Glomerular visceral epithelial cell (primary cell): ENCODE data around the gene YWHAG.
A peak's percentile ranks its signal among the peaks of the same experiment; 100 is the strongest.
"Not testable (repeated sequence)": the region's sequence is repeated elsewhere in the genome, so short reads cannot be mapped to it uniquely, and the experiment has no call there.

Source experiments
- DNase-seq: peaks from one replicate; pipeline ENCODE4 v3.0.0-alpha.2; 2016; ENCODE audit errors: extremely low spot score

The YWHAG gene

DNA sequence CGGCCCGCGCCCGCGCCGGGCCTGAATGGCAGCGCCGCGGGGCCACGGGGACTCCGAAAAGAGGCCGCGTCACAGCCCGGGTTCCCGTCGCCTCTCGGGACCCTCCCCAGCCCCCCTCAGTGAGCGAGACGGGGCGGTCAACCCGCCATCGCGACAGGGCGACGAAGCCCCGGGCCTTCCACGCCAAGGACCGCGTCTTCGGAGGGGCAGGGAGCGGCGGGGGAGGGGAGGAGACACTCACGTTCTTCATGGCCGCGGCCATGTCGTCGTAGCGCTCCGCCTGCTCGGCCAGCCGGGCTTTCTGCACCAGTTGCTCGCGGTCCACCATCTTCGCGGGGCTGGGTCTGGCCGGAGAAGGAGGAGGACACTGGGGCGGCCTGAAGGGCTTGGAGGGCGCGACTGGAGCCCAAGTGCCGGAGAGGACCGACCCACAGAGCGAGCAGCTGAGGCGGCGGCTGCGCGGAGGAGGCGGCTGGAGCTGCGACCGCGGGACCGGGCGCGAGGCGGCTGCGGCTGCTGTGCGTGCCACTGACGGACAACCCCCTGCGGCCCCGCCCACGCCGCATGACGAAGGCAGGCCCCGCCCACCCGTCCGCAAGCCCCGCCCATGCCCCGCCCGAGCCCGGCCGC lies at the start of gene YWHAG:
YWHAG (minus strand) TSS at position 511 of the 630 bp plus-strand sequence; CDS start at position 328, 183 bp downstream.
- DNase-seq, result peak; percentile 90

DNA sequence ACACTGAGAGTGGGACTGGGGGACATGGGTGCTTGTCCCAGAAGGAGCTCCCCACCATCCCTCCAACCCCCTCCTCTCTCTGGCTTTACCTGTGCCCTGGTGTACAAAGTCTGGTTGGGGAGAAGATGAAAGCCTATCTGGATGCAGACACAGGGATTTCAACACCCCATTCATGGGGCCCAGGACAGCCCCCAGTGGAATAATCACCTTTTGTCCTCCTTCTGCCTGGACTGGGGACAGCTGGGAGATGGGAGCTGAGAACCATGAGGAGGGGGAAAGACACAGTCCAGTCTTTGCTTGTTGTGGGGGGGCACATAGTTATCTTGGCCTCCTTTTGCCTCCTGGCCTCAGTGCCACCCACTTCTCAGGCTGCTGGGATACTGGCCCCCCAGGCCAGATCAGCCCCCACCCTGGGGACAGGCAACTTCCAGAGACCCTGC lies 49.4 kb upstream of the YWHAG start:
- no peak for DNase-seq

DNA sequence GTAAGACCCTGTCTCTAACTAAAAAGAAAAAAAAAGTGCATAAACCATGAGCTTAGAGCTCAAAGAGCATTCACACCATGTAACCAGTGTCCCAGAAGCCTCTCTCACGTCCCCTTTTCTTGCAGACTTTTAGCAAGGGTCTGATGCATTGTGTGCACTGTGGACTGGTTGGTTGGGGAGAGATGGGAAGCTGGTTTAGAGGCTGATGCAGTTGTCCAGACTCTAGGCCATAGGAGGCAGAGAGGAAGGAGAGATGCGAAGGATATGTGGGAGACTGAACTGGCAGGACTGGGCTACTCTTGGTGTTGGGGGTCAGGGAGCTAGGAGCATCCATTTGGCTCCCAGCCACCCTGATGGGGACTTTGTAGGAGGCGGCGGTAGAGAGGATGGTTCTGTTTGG lies 48.9 kb upstream of the YWHAG start:
- DNase-seq, result no peak

DNA sequence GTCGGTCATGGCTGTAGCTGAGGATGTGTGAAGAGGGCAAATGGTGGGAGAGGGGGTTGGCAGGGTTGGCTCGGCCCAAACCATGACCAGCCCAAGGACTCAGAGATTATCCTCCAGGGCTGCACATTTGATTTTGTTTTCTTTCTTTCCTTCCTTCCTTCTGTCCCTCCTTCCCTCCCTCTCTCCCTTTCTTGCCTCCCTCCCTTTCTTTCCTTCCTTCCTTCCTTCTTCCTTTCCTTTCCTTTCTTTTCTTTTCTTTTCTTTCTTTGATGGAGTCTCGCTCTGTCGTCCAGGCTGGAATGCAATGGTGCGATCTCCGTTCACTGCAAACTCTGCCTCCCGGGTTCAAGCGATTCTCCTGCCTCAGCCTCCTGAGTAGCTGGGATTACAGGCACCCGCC lies 46.9 kb upstream of the YWHAG start:
- DNase-seq, result no peak

DNA sequence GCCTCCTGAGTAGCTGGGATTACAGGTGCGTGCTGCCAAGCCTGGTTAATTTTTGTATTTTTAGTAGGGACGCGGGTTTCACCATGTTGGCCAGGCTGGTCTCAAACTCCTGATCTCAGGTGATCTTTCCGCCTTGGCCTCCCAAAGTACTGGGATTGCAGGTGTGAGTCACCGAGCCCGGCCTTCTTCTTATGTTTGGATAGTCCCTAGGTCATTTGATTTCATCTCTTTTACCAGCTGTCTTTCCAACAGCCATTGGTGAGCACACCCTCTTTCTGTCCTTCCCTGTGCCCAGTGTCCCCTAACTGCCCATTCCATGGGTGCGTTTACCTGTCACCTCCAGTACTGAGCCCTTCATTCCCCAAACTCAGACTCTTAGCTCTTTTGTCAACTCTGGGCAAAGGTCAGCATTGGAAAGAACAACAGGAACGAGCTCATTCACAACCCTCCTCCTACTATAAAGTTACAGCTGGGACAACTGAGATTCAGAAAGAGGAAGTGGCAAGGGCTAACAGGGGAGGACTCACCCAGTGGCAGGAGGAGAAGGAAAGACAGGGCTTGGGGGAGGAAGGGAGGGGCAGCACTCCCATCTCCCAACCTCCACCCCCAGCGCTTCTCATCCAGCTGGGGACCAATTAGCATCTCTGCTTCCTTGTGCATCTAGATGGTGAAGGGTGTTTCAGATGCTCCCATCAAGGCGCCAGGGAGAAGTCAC lies 45.1 kb upstream of the YWHAG start:
- no peak for DNase-seq

DNA sequence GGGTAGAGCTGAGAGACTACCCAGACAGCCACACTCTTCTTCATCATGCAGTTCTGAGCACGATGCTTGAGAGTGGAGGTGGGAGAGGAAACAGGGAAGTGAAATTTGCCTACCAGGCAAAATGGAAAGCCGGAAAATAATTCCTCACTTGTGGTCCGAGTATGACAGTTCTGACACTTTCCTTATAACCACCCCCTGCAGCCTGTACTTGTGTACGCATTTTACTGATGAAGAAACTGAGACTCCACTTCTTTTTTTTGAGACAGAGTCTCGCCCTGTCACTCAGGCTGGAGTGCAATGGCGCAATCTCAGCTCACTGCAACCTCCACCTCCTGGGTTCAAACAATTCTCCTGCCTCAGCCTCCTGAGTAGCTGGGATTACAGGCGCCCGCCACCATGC lies 44.3 kb upstream of the YWHAG start:
- DNase-seq, result not testable (repeated sequence)

DNA sequence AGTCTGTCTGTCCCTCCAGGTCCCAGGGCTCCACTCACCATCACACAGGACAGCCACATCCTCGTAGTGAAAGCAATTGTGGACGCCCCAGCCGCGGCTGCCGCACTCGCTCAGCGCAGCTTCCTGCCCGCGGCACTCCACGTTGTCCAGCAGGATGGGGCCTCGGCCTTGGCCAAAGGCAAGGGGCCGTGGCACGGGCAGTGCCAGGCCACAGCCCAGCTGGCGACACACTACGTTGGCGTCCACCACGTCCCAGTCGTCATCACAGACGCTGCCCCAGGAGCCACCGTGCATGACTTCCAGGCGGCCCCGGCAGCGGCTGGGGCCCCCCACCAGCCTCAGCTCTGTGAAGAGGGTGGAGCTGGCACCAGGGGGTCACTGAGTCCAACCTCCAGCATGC lies 41.5 kb upstream of the YWHAG start:
- no peak for DNase-seq

DNA sequence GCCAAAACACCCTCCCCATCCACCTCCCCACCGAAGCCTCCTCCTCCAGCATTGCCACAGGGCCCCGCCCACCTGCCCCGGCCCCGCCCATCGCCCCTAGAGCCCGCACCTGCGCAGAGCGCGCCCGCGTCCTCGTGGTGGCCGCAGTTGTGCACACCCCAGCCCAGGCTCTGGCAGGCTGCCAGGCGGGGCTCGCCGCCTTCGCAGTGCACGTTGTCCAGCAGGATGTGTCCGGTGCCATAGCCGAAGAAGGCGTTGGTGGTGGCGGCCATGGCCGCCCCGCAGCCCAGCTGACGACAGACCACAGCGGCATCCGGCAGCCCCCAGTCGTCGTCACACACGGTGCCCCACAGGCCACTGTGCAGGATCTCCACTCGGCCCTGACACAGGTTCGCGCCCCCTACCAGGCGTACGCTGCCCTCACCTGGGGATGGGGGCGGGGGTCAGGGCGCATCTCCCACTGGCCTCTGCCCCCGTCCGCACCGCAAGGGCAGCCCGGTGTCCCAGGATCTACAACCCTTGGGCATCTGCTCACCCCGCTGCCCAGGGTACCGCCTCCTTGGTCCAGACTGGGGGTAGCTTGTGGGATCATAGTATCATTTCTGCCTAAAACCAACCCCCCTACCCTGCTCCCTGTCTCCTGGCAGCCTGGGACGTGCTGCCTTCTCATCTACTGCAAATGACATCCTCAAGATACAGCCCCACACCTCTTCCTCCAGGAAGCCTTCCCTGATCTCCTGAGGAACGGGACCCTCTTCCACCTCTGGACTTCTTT lies 38.8 kb upstream of the YWHAG start:
- peak; percentile 50 for DNase-seq

DNA sequence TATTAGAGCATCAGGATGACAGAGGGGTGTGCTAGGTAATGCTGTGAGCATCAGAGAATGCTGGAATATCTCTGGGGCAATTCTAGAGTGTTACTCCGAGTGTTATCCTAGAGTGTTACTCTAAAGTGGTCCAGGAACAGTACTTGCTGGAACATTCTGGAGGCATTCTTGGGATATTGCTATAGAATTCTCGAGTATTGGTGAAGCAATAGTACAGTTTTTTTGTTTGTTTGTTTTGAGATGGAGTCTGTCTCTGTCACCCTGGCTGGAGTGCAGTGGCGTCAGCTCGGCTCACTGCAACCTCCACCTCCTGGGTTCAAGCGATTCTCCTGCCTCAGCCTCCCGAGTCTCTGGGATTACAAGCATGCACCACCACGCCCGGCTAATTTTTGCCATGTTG lies 38.1 kb upstream of the YWHAG start:
- no peak for DNase-seq

DNA sequence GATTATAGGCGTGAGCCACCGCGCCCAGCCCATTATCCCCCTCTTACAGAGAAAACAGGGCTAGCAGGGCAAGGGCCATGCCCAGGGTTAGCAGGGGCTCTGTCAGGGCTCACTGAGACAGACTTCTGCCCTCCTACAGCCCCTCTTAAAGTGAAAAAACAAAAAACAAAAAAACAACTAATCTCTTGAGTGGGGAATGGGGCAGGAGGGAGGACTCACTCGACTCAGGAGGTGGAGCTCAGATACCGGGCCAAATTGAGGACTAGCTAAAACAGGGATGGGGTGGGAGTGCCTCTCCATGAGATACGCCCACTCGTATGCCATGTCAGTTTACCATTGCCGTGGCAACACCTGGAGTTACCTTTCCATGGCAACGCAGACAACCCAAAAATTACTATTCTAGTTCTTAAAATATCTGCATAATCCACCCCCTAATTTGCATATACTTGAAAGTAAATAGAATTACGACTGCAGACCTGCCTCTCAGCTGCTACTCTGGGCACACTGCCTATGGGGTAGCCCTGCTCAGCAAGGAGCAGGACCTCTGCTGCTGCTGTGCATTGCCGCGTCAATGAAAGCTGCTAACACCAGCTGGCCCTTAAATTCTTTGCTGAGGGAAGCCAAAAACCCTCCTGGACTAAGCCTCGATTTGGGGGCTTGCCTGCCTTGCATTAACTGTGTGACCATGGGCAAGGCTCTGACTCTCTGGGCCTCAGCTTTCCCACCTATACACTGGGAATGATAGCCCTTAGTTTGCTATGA lies 37.4 kb upstream of the YWHAG start:
- DNase-seq, result no peak

DNA sequence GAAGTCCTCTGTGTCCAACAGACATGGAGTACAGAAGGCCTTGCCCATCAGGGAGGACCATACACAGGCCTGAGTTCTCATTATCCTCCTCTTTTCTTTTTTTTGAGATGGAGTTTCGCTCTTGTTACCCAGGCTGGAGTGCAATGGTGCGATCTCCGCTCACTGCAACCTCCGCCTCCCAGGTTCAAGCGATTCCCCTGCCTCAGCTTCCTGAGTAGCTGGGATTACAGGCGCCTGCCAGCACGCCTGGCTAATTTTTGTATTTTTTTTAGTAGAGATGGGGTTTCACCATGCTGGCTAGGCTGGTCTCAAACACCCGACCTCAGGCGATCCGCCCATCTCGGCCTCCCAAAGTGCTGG lies 36.8 kb upstream of the YWHAG start:
- DNase-seq, result not testable (repeated sequence)

DNA sequence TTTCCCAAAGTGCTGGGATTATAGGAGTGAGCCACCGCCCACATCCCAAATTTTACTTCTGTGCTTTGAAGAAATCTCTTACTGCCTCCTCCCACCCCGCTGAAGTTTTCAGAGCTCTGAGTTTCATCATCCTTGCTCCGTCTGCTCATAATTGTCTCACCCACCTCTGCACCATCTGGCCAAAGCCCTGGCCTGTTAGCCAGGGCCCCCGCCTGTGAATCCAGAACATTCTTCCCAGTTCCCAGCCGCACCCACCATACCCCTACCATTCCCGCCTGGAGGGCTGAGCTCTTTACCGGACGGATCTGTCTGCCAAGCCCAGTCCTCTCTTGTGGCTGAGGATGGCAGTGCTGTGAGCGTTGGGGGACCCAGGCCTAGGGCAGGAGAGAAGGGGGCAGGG lies 36.2 kb upstream of the YWHAG start:
- no peak for DNase-seq

DNA sequence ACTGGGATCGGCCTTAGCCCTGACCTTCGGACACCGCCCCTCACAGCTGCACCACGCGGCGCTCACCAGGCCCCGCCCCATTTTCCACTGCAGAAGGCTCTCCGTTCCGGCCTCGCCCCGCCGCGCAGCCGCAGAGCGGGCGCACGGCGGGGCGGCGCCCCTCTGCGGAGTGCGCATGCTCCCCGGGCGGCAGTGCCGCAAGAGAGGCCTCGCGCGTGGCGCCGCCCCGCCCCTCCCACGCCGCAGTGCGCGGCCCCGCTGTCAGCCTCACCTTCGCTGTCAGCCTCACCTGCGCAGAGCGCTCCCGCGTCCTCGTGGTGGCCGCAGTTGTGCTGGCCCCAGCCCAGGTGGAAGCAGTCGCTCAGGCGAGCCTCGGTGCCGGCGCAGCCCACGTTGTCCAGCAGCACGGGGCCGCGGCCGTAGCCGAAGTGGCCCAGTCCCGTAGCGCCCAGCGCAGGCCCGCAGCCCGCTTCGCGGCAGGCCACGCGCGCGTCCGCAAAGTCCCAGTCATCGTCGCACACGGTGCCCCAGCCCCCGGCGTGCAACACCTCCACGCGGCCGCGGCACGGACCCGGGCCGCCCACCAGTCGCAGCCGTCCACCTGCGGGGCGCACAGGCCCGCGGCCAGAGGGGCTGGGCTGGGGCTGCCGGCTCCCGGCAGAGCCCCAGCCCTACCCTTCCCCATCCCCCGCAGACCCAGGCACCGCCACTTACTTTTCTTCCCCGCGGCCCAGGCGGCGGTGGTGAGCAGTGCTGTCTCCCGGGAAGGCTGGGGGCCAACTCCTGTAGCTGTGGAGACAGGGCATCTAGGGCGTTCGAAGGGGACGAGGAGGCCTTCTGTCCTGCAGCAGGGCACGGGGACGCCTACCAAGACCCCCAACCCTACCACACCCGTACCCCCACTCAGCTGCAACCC lies 34.6 kb upstream of the YWHAG start:
- DNase-seq, result peak; percentile 90

DNA sequence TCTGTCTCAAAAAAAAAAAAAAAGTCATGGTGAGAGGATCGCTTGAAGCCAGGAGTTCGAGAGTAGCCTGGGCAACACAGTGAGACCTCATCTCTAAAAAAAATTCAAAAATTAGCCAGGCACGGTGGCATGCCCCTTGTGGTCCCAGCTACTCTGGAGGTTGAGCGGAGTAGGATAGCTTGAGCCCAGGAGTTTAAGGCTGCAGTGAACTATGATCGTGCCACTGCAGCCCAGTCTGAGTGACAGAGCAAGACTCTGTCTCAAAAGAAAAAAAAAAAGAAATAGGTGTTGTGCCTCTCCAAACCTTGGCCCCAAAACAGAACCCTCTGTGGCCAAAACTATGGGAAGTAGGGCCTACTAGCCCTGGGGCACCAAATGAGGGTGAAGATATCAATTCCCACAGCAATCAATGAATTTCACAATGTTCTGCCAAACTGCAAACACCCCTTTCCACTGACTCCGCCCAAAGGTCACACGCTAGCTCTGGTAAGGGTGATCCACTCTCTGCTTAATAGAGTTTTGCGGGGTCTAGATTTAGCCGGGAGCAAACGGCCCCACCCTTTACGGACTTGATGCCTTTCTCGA lies 33.8 kb upstream of the YWHAG start:
- DNase-seq, result no peak

DNA sequence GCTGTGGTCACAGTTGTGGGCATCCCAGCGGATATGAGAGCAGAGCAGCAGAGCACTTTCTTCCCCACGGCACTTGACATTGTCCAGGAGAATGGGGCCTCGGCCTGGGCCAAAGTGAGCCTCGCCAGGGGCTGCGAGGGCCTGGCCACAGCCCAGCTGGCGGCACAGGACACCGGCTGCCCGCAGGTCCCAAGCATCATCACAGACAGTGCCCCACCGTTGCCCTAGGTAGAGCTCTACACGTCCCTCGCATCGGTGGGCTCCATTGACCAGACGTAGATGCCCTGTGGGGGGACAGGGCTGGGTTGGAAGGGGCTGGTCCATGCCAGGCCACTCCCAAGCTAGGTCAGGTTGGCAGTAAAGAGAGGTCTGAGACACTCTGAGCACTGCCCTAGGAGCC lies 31.3 kb upstream of the YWHAG start:
- no peak for DNase-seq

DNA sequence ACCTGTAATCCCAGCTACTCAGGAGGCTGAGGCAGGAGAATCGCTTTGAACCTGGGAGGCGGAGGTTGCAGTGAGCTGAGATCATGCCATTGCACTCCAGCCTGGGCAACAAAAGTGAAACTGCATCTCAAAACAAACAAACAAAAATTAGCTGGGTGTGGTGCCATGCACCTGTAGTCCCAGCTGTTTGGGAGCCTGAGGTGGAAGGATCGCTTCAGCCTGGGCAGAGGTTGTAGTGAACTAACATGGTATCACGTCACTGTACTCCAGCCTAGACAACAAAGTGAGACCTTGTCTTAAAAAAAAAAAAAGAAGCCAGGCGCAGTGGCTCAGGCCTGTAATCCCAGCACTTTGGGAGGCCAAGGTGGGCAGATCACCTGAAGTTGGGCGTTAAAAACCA lies 29.0 kb upstream of the YWHAG start:
- DNase-seq, result not testable (repeated sequence)

DNA sequence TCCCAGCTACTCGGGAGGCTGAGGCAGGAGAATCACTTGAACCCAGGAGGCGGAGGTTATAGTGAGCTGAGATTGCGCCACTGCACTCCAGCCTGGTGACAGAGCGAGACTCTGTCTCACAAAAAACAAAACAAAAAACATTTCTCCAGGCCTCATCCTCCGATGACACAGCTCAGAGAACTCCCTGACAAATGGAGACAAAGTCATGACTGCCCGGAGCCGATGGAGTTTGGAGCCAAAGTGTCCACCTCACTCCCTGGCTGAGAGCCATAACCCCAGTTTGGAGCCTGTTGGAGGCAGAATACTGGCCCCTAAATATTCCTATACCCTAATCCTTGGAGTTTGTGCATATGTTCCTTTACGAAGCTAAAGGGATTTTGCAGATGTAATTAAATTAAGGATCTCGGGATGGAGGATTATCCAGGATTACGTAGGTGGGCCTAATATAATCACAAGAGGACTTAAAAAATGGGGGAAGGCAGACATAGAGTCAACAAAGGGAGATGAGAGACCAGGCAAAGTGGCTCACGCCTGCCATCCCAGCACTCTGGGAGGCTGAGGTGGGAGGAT lies 28.0 kb upstream of the YWHAG start:
- no peak for DNase-seq

DNA sequence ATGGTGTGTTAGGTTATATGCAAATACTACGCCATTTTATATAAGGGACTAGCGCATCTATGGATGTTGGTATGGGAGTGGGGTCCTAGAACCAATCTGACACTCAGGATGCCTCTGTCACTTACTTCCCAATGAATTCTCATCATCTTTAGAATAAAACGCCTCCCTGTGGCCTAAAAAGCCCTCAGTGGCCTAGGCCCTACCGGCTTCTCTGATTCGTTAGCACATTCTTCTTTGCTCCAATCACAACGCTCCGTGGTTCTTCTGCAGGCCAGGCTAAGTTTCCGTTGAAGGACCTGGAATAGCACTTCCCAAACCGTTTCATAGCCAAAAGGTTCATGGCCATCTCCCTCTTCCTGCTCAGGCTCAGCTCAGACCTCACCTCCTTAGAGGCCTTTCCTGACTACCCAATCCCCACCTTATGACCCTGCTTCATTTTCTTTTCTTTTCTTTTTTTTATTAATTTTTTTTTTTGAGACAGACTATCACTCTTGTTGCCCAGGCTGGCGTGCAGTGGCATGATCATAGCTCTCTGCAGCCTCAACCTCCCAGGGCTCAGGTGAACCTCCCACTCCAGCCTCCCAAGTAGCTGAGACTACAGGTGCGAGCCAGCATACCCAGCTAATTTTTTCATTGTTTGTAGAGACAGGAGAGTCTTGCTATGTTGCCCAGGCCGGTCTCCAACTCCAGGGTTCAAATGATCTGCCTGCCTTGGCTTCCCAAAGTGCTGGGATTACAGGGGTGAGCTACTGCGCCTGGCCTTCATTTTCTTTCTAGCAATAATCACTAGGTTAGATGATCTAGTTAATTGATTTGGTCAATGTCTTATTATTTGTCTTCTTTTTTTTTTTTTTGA lies 24.5 kb upstream of the YWHAG start:
- DNase-seq, result no peak

DNA sequence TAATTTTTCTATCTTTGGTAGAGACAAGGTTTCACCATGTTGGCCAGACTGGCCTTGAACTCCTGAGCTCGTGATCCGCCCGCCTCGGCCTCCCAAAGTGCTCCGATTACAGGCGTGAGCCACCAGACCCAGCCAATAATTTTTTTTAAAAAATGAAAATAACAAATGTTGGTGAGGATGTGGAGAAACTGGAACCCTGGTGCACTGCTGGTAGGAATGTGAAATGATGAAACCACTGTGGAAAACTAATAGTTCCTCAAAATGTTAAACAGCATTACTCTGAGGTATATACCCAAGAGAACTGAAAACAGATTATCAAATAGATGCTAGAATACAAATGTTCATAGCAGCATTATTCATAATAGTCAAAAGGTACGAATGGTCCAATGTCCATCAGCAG lies 23.0 kb upstream of the YWHAG start:
- DNase-seq, result no peak

DNA sequence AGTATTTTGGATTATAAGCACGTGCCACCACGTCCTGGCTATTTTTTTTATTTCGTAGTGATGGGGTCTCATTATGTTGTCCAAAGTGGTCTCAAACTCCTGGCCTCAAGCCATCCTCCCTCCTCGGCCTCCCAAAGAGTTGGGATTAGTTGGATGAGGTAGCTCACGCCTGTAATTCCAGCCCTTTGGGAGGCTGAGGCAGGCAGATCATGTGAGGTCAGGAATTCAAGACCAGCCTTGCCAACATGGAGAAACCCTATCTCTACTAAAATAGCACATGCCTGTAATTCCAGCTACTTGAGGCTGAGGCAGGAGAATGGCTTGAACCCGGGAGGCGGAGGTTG lies 21.8 kb upstream of the YWHAG start:
- no peak for DNase-seq
